GM10266 (cell line): ENCODE measurements around the gene ZEB2.

Source experiments
- DNase-seq: peaks from one replicate; pipeline ENCODE4 v3.0.0; 2012; ENCODE audit errors: extremely low spot score
- TF ChIP-seq, protein P1 (sequence below): IDR thresholded peaks from 2 replicates; pipeline ENCODE4 v1.5.1; 2012; ENCODE audit warnings: mild to moderate bottlenecking, low read depth; ENCODE audit not compliant: control insufficient read depth, insufficient read depth; ENCODE audit errors: missing control alignments

The ZEB2 gene

DNA sequence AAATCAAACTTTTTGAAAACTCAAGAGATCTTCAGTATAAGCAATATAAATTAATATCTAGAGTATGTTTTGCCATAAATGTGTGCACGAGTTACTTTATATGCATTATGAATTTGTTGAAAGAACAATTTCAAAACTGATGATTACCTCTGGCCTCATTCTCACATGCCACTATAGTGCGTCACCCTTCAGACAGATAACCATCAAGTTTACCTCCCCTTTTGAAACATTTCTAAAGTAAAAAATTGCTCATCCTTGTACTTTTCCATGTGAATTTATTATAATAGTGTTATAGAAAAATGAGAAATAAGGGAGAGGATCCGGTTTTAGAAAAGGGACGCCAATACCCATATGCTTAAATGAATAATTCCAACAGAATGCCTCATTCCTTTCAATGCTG lies 38.3 kb downstream of the ZEB2 start:
- no peak for DNase-seq
- TF ChIP-seq, protein P1, sequence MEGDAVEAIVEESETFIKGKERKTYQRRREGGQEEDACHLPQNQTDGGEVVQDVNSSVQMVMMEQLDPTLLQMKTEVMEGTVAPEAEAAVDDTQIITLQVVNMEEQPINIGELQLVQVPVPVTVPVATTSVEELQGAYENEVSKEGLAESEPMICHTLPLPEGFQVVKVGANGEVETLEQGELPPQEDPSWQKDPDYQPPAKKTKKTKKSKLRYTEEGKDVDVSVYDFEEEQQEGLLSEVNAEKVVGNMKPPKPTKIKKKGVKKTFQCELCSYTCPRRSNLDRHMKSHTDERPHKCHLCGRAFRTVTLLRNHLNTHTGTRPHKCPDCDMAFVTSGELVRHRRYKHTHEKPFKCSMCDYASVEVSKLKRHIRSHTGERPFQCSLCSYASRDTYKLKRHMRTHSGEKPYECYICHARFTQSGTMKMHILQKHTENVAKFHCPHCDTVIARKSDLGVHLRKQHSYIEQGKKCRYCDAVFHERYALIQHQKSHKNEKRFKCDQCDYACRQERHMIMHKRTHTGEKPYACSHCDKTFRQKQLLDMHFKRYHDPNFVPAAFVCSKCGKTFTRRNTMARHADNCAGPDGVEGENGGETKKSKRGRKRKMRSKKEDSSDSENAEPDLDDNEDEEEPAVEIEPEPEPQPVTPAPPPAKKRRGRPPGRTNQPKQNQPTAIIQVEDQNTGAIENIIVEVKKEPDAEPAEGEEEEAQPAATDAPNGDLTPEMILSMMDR: no peak

DNA sequence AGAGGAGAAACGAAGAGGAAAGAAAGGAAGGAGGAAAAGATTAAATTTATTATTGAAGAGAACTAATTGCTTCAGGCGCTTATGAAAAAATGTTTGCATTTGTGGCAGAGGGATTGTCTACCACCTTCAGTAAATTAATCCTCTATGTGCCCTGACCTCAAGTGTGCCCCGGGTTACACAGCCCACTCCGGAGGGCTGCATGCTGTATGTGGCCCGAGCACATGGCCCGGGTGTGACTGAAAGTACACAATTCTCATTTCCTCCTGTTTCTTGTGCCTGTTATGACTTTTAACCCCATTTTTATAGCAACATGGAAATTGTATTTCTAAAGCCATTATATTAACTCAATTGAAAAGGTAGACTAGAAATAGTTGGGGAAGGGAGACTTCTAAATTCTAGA lies 38.8 kb downstream of the ZEB2 start:
- TF ChIP-seq, protein P1: no peak

DNA sequence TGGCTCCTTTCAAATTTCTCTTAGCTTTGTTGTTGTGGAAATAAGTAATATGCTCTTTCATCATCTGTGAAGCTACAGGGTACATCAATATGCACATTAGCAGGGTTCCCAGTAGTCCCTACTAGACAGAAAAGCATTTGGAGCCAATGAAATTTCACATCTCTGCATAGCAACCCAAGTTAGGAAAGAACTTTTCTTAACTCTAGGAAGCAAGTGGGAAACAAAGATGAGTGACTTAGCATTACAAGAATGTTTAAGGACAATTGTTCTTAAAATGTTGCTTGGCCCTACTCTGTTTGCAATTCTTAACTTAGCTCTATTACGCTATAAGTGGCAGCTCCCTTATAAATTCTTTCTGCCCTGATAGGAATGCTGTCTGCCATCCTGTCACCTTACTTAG lies 39.6 kb downstream of the ZEB2 start:
- TF ChIP-seq, protein P1: no peak
- no peak for DNase-seq

More for the DNA sequence above, 38.8 kb downstream of the ZEB2 start:
- DNase-seq: no peak

DNA sequence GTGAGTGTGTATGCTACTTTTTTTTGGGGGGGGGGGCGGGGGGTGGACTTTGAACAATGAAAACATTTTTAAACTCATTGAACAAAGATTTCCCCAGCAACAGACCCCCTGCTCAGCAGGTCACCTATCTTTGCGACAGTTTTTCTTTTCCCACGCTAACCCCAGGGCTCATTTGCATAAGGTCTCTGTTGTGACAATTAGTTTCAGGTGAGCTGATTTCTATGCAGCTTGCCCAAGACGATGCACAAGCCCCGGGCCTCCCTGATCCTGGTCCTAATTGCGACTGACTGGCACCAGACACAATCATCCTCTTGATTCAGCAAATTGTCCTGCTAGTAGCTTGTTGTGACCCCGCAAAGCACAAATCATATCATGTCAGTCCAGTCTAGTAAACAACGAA lies 40.3 kb downstream of the ZEB2 start:
- DNase-seq: no peak
- TF ChIP-seq, protein P1: no peak

DNA sequence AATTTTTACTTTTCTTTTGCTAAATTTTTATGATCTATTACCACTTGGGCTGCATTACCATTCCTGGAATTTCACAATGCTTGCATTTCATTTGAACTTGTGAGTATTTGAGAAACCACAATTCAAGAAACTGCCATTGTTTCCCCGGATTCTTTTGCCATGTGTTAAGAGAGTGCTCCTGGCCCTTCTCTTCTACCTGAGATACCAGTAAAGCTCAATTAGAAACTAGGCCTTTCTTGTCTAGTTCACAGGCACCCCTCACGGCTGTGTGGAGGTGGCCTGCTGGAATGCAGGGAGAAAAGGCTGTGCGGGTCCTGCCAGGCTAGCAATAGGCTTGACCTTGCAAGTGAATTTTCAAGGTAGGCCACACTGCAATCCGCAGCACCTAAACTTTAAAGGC lies 40.8 kb downstream of the ZEB2 start:
- TF ChIP-seq, protein P1: no peak
- no peak for DNase-seq

DNA sequence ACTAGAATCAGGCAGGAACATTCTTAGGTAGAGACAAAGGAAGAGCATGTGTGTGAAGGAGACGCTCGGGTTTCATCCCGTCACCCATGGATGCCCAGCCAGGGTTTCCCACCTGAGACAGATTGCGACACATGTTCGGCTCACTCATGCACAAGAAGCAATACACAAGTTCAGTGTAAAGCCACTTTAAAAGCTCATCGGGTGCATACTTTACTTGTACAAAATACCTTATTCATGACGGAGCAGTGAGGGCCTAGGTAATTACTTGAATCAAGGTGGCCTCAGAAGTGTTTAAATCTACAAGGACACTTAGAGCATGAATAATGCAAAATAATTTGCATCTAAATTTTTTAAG lies 42.0 kb downstream of the ZEB2 start:
- TF ChIP-seq, protein P1: no peak
- DNase-seq: no peak

DNA sequence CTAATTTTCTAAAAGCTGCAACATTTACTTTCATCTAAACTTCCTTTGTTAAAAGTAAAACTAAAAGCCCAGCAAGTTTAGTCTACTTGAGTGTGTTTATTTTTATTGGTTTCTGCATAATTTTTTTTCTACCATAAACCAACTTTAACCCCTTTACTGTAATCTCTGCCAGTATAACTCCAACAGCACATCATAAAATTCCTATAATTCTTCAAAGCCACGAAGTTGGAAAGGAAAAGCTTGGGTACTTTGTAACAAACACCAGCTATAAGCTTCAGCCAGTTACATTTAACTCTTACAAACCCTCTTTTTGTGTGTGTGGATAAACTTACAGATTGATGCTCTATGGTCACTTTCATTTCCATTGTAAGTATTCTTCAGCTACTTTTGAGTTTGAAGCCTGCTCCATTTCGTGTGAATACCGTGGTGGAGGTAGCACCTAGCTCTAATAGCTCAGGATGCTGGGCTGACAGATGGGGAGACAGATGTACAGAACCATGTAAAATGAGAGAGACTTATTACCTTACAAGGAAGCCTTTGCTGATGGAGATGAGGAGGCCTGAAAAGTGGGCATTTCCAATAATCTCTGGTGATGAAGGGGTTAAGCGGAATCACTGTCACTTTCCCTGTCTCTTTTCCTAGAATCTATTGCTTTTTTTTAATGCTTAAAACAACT lies 42.5 kb downstream of the ZEB2 start:
- TF ChIP-seq, protein P1: no peak
- no peak for DNase-seq
